ENCODE data around the gene TSPAN14. TPM values are rescaled to one million over a fixed set of nuclear protein-coding genes. Genes with fewer than 3 reads are reported as not detected.

Gene TSPAN14
- total and polyA plus RNA-seq, 12 donors = 16.9 to 57.2 (median 27.6) TPM

DNA sequence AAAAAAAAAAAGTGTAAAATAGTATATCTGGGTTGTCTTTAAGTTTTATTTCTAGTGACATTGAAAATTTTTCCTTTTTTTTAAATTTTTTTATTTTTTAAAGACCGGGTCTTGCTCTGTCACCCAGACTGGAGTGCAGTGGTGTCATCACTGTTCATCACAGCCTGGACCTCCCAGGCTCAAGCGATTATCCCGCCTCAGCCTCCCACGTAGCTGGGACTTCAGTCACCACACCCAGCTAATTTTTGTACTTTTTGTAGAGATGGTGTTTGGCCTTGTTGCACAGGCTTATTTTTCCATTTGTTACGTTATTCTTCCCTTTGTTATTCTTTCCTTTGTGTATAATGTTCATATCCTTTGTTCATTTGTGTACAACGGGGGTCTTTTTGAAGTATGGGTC lies 30.1 kb downstream of the TSPAN14 start:
- H3K27ac ChIP-seq = peak overlapping the region in 2 of 10 donors; percentile 69 to 86
- H3K36me3 ChIP-seq = peaks cover 0 to 31% (median 0%) of the 10 kb centered on the region in 9 donors
- H3K27me3 ChIP-seq = no peaks in the 10 kb centered on the region
- peaks cover 17 to 84% (median 57%) of the 10 kb centered on the region in 9 donors for H3K4me1 ChIP-seq
- intact Hi-C loops (cut with DNase I) = no loop called here
- no peak for ATAC-seq
- TF ChIP-seq CTCF (IDR thresholded peaks at IDR 0.05) = no peak
- H3K4me3 ChIP-seq = no peak overlapping the region
- no peak for DNase-seq
- no peaks in the 10 kb centered on the region for H3K9me3 ChIP-seq
- WGBS, 2 donors = 69 to 74% methylated on average over 6 of the region's 6 CpGs

GRCh38 chr10:80484676-80485075 lies 30.6 kb downstream of the TSPAN14 start:
- no peak for ATAC-seq
- peak overlapping the region in 3 of 10 donors; percentile 29 to 86 (median 69) for H3K27ac ChIP-seq
- no peak for TF ChIP-seq CTCF (IDR thresholded peaks at IDR 0.05)

DNA sequence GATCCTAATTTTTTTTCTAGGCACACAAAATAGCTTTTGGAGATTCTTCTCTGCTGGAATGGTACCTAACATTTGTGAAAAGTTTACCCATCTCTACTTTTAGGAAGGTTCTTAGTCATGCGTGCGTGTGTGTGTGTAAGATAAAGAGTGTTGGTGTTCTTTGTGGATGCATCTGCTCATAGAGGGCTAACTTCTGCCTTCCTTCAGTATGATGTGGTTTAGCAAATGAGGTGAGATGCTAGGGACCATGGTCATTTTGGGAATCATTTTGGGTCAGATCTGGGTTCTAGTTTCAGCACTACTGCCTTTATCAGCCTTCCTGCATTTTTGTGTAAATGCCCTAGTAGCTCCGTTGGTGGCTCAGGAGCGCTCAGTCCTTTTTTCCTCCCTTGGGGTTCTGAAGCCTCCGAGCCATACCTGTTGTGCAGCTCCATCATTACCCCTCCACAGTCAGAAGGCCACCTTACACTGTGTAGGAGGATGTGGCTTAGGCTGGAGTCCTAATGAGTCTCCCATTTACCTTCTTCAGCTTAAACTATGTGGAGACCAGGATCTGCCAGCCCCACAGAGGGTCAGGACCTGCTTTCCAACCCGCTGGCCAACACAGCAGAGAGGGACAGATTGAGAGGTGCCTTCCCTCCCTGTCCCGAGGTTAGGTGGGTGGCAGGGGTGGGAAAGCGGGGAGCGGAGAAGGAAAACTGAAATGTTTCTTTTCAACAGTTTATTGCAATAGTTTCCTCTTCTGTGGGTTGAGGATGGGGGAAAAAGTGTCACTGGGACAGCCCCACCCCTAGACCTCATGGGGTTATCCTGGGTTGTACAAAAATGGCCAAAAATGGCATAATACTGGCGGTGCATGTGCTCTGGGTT lies 31.2 kb downstream of the TSPAN14 start:
- intact Hi-C loops (cut with DNase I) = no loop called here
- ATAC-seq (peak in 3 of 8 donors; percentile 17 to 27 (median 23)), DNase-seq (no peak)
- Histone ChIP-seq H3K27me3 (no peaks in the 10 kb centered on the region), H3K4me3 (no peak overlapping the region), H3K9me3 (no peaks in the 10 kb centered on the region), H3K27ac (peak overlapping the region in 6 of 10 donors; percentile 5 to 86 (median 30)), H3K36me3 (peaks cover 0 to 41% (median 2%) of the 10 kb centered on the region in 9 donors), H3K4me1 (peaks cover 17 to 94% (median 58%) of the 10 kb centered on the region in 9 donors)
- TF ChIP-seq CTCF (IDR thresholded peaks at IDR 0.05) = no peak
- WGBS, 2 donors = 78 to 84% methylated on average over 10 of the region's 10 CpGs

More at GRCh38 chr10:80484676-80485075, 30.6 kb downstream of the TSPAN14 start:
- Histone ChIP-seq H3K36me3 (peaks cover 0 to 35% (median 2%) of the 10 kb centered on the region in 9 donors), H3K4me1 (peaks cover 17 to 88% (median 58%) of the 10 kb centered on the region in 9 donors), H3K27me3 (no peaks in the 10 kb centered on the region), H3K4me3 (no peak overlapping the region), H3K9me3 (no peaks in the 10 kb centered on the region)
- no peak for DNase-seq
- intact Hi-C loops (cut with DNase I) = no loop called here

- ATAC-seq = peak in 7 of 8 donors; percentile 11 to 57 (median 34)
- no peaks in the 10 kb centered on the region for H3K9me3 ChIP-seq
- H3K27ac ChIP-seq = peak overlapping the region in 8 of 10 donors; percentile 5 to 86 (median 30)
- peaks cover 0 to 50% (median 2%) of the 10 kb centered on the region in 9 donors for H3K36me3 ChIP-seq
- intact Hi-C loops (cut with DNase I) = no loop called here
- peaks cover 17 to 99% (median 65%) of the 10 kb centered on the region in 9 donors for H3K4me1 ChIP-seq
- H3K4me3 ChIP-seq = no peak overlapping the region
- WGBS, 2 donors = 63 to 65% methylated on average over 17 of the region's 17 CpGs
- TF ChIP-seq CTCF (IDR thresholded peaks at IDR 0.05) = no peak
- no peaks in the 10 kb centered on the region for H3K27me3 ChIP-seq
- DNase-seq = no peak
Measured at GRCh38 chr10:80485946-80486764, 32.0 kb downstream of the TSPAN14 start.

Data from heart right ventricle (tissue), 16 donors.